ENCODE results near the gene TBXAS1.

Gene TBXAS1

DNA sequence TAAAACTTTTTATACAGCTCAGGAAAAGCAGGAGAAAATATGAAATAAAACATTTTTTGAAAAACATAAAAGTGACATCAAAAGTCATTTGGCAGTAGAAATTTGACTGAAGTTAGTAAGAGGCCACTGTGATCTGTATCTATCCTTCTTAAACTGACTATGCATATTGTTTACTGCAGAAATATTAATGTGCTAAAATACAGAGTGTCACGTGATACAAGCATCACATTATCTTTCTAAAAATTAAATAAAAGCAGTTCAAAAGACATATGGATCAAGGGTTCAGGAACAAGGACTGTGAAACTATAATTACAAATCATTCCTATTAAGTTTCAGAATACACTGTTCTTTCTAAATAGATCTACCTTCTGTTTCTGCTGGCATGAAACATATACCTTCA is 200.0 kb downstream of the TBXAS1 start:
- Histone ChIP-seq H3K9ac (ENCODE audit: low read length) (no peak overlapping the region), H3F3A (ENCODE audit: insufficient read depth) (no peaks in the 10 kb centered on the region), H3K4me2 (ENCODE audit: low read depth, low read length, poor library complexity, severe bottlenecking) (no peak overlapping the region), H3K4me3 (ENCODE audit: insufficient read depth, low read length, poor library complexity, severe bottlenecking) (no peak overlapping the region), H3K9me2 (replicated peaks; ENCODE audit: insufficient read depth, low read length) (no peaks in the 10 kb centered on the region), H2AFZ (ENCODE audit: low read depth, low read length, severe bottlenecking) (no peak overlapping the region), H3K27ac (ENCODE audit: low read depth, low read length) (no peak overlapping the region), H3K9me3 (ENCODE audit: insufficient read depth, low read length) (no peaks in the 10 kb centered on the region), H3K79me2 (ENCODE audit: insufficient read depth, low read length) (no peaks in the 10 kb centered on the region), H3K27me3 (ENCODE audit: low read length) (no peaks in the 10 kb centered on the region), H3K36me3 (ENCODE audit: low read length) (no peaks in the 10 kb centered on the region), H4K20me1 (ENCODE audit: low read depth, low read length) (no peaks in the 10 kb centered on the region)
- TF ChIP-seq, protein P1, sequence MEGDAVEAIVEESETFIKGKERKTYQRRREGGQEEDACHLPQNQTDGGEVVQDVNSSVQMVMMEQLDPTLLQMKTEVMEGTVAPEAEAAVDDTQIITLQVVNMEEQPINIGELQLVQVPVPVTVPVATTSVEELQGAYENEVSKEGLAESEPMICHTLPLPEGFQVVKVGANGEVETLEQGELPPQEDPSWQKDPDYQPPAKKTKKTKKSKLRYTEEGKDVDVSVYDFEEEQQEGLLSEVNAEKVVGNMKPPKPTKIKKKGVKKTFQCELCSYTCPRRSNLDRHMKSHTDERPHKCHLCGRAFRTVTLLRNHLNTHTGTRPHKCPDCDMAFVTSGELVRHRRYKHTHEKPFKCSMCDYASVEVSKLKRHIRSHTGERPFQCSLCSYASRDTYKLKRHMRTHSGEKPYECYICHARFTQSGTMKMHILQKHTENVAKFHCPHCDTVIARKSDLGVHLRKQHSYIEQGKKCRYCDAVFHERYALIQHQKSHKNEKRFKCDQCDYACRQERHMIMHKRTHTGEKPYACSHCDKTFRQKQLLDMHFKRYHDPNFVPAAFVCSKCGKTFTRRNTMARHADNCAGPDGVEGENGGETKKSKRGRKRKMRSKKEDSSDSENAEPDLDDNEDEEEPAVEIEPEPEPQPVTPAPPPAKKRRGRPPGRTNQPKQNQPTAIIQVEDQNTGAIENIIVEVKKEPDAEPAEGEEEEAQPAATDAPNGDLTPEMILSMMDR (IDR thresholded peaks at IDR 0.05; ENCODE audit: insufficient read depth, low read length, poor library complexity, severe bottlenecking): no peak
- no peak for TF ChIP-seq EZH2phosphoT487 (conservative IDR thresholded peaks at IDR 0.05; ENCODE audit: low read length)

DNA sequence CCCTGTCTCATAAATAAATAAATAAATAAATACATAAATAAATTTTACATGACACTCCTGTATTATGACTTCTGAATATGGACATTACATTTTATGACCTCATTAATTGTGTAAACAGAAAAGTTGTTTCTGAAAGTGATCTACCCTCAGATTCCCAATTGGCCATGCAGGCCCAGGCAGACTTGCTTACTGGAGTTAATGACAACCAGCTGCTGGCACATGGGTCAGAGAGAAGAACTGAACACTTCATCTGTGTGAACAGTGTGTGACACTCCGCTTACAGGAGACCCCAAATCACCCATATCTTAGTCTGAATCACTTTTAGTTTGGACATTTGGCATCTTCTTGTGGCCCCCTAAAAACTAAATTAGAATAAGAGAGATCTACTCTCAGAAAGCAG is 202.3 kb downstream of the TBXAS1 start:
- Histone ChIP-seq H3F3A (ENCODE audit: insufficient read depth) (no peaks in the 10 kb centered on the region), H3K9ac (ENCODE audit: low read length) (no peak overlapping the region), H3K36me3 (ENCODE audit: low read length) (no peaks in the 10 kb centered on the region), H3K79me2 (ENCODE audit: insufficient read depth, low read length) (no peaks in the 10 kb centered on the region), H3K27ac (ENCODE audit: low read depth, low read length) (no peak overlapping the region), H3K4me2 (ENCODE audit: low read depth, low read length, poor library complexity, severe bottlenecking) (no peak overlapping the region), H3K27me3 (ENCODE audit: low read length) (no peaks in the 10 kb centered on the region), H3K9me2 (replicated peaks; ENCODE audit: insufficient read depth, low read length) (no peaks in the 10 kb centered on the region), H2AFZ (ENCODE audit: low read depth, low read length, severe bottlenecking) (no peak overlapping the region), H4K20me1 (ENCODE audit: low read depth, low read length) (no peaks in the 10 kb centered on the region), H3K9me3 (ENCODE audit: insufficient read depth, low read length) (no peaks in the 10 kb centered on the region), H3K4me3 (ENCODE audit: insufficient read depth, low read length, poor library complexity, severe bottlenecking) (no peak overlapping the region)
- no peak for TF ChIP-seq EZH2phosphoT487 (conservative IDR thresholded peaks at IDR 0.05; ENCODE audit: low read length)
- TF ChIP-seq, protein P1 (IDR thresholded peaks at IDR 0.05; ENCODE audit: insufficient read depth, low read length, poor library complexity, severe bottlenecking): no peak

DNA sequence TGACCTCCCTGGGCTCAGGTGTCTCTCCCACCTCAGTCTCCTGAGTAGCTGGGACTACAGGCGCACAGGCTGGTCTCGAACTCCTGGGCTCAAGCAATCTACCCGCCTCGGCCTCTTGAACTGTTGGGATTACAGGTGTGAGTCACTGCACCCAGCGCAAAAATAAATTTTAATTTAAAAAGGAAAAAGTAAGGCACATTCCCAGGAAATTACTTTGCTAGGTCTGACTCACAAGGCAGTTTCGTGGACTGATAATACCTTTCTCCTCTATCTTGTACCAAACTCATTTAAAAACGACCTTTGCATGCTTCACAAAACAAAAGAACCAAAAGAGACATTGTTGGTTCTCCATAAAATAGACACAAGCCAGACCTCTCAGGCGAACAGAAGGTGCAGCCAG is 204.0 kb downstream of the TBXAS1 start:
- no peaks in the 10 kb centered on the region for H4K20me1 ChIP-seq (ENCODE audit: low read depth, low read length)
- H3K27me3 ChIP-seq (ENCODE audit: low read length): no peaks in the 10 kb centered on the region
- TF ChIP-seq, protein P1 (IDR thresholded peaks at IDR 0.05; ENCODE audit: insufficient read depth, low read length, poor library complexity, severe bottlenecking): no peak
- TF ChIP-seq EZH2phosphoT487 (conservative IDR thresholded peaks at IDR 0.05; ENCODE audit: low read length): no peak
- no peak overlapping the region for H3K4me3 ChIP-seq (ENCODE audit: insufficient read depth, low read length, poor library complexity, severe bottlenecking)
- no peaks in the 10 kb centered on the region for H3K9me2 ChIP-seq (replicated peaks; ENCODE audit: insufficient read depth, low read length)
- no peak overlapping the region for H2AFZ ChIP-seq (ENCODE audit: low read depth, low read length, severe bottlenecking)
- H3F3A ChIP-seq (ENCODE audit: insufficient read depth): no peaks in the 10 kb centered on the region
- H3K9me3 ChIP-seq (ENCODE audit: insufficient read depth, low read length): no peaks in the 10 kb centered on the region
- no peak overlapping the region for H3K4me2 ChIP-seq (ENCODE audit: low read depth, low read length, poor library complexity, severe bottlenecking)
- no peak overlapping the region for H3K9ac ChIP-seq (ENCODE audit: low read length)
- no peak overlapping the region for H3K27ac ChIP-seq (ENCODE audit: low read depth, low read length)
- no peaks in the 10 kb centered on the region for H3K79me2 ChIP-seq (ENCODE audit: insufficient read depth, low read length)
- no peaks in the 10 kb centered on the region for H3K36me3 ChIP-seq (ENCODE audit: low read length)
